Non-pigmented ciliary epithelial cell (primary cell): Measurements from ENCODE around the gene CYP2E1.
"Not testable (repeated sequence)": the region's sequence is repeated elsewhere in the genome, so short reads cannot be mapped to it uniquely, and the experiment has no call there.

ENCODE experiments used
- DNase-seq: peaks from one replicate; pipeline ENCODE4 v3.0.0-alpha.2; 2010; ENCODE audit warnings: low read depth

Gene CYP2E1

GRCh38 chr10:133528845-133529575, 1.8 kb downstream of the CYP2E1 start:
- DNase-seq = no peak

- no peak for DNase-seq
Observed at GRCh38 chr10:133529576-133529946, 2.4 kb downstream of the CYP2E1 start.

GRCh38 chr10:133530506-133530905, 3.3 kb downstream of the CYP2E1 start:
- DNase-seq = no peak

- DNase-seq = no peak
Observed at GRCh38 chr10:133532871-133533270, 5.7 kb downstream of the CYP2E1 start.

- DNase-seq = no peak
Observed at GRCh38 chr10:133534417-133534816, 7.3 kb downstream of the CYP2E1 start.

GRCh38 chr10:133536198-133536597, 9.0 kb downstream of the CYP2E1 start:
- DNase-seq = no peak

GRCh38 chr10:133537546-133538545, 10.7 kb downstream of the CYP2E1 start:
- no peak for DNase-seq

- DNase-seq = not testable (repeated sequence)
Observed at GRCh38 chr10:133541441-133541975, 14.3 kb downstream of the CYP2E1 start.

GRCh38 chr10:133544506-133544905, 17.3 kb downstream of the CYP2E1 start:
- no peak for DNase-seq

GRCh38 chr10:133554600-133554999, 27.4 kb downstream of the CYP2E1 start:
- DNase-seq = no peak

GRCh38 chr10:133555521-133555920, 28.4 kb downstream of the CYP2E1 start:
- DNase-seq = no peak

- no peak for DNase-seq
Observed at GRCh38 chr10:133557381-133557780, 30.2 kb downstream of the CYP2E1 start.

GRCh38 chr10:133559216-133559615, 32.1 kb downstream of the CYP2E1 start:
- DNase-seq = no peak

- no peak for DNase-seq
Observed at GRCh38 chr10:133564816-133565215, 37.7 kb downstream of the CYP2E1 start.

GRCh38 chr10:133565441-133566294, 38.5 kb downstream of the CYP2E1 start, which contains the start of gene SYCE1:
SYCE1 (minus strand) TSS chr10:133565583; CDS start chr10:133565529, 54 bp downstream.
- no peak for DNase-seq

- no peak for DNase-seq
Observed at GRCh38 chr10:133567119-133567518, 40.0 kb downstream of the CYP2E1 start.

GRCh38 chr10:133567609-133568286, 40.6 kb downstream of the CYP2E1 start:
- DNase-seq = no peak

- DNase-seq = no peak
Observed at GRCh38 chr10:133568287-133568614, 41.1 kb downstream of the CYP2E1 start.

GRCh38 chr10:133568831-133569527, 41.8 kb downstream of the CYP2E1 start:
- DNase-seq = not testable (repeated sequence)

GRCh38 chr10:133569801-133570200, 42.6 kb downstream of the CYP2E1 start:
- not testable (repeated sequence) for DNase-seq

- DNase-seq = not testable (repeated sequence)
Observed at GRCh38 chr10:133572055-133572454, 44.9 kb downstream of the CYP2E1 start.
